HG03175 (cell line): ENCODE data around the gene SAMD11.
"Not testable (repeated sequence)": the region's sequence is repeated elsewhere in the genome, so short reads cannot be mapped to it uniquely, and the experiment has no call there.

Experiments used
- ATAC-seq: cut with Tn5 transposase; IDR thresholded peaks from one replicate; pipeline ENCODE4 v1.9.1; 2021; ENCODE audit warnings: mild to moderate bottlenecking, moderate library complexity; ENCODE audit not compliant: unreplicated experiment

The SAMD11 gene, protein sequence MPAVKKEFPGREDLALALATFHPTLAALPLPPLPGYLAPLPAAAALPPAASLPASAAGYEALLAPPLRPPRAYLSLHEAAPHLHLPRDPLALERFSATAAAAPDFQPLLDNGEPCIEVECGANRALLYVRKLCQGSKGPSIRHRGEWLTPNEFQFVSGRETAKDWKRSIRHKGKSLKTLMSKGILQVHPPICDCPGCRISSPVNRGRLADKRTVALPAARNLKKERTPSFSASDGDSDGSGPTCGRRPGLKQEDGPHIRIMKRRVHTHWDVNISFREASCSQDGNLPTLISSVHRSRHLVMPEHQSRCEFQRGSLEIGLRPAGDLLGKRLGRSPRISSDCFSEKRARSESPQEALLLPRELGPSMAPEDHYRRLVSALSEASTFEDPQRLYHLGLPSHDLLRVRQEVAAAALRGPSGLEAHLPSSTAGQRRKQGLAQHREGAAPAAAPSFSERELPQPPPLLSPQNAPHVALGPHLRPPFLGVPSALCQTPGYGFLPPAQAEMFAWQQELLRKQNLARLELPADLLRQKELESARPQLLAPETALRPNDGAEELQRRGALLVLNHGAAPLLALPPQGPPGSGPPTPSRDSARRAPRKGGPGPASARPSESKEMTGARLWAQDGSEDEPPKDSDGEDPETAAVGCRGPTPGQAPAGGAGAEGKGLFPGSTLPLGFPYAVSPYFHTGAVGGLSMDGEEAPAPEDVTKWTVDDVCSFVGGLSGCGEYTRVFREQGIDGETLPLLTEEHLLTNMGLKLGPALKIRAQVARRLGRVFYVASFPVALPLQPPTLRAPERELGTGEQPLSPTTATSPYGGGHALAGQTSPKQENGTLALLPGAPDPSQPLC

GRCh38 chr1:923131-923990 is at the start of gene SAMD11:
SAMD11 (plus strand) TSS chr1:923923; CDS start chr1:924432, 509 bp downstream.
- ATAC-seq = no peak

DNA sequence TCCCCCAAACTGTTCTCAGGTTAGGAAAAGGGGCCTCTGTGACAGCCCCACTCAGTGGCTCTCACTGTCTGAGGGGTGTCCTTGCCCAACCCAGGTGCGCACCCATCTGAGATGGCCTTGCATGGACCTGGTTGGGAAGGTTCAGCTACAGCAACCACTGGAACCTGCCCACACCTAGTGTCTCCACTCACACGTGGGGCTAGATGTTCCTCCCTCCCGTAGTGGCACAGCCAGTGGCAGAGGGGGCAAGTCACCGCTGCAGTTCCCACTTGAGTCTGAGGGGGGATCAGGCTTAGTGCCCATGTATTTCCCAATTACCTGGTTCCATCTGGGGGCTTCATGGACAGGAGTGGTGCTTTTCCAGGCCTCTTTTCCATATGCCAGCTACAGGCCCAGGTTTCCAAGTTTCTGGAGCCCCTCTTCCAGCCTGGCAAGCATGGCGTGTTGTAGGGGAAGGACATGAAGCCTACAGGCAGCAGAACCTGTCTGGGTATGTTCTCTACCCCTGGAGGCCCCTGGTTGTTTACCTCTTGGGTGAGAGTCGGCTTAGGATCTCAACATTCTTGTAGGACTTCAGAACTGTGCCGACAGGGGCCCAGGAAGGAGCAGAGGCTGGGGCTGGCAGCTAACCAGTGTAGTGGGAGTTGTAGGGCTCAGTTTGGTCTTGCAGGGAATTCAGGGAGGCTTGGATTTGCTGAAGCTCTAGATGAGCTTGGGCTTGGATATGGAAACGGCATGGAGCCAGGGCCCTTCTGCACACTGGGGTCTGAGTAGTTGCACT is 47.1 kb upstream of the SAMD11 start:
- not testable (repeated sequence) for ATAC-seq

DNA sequence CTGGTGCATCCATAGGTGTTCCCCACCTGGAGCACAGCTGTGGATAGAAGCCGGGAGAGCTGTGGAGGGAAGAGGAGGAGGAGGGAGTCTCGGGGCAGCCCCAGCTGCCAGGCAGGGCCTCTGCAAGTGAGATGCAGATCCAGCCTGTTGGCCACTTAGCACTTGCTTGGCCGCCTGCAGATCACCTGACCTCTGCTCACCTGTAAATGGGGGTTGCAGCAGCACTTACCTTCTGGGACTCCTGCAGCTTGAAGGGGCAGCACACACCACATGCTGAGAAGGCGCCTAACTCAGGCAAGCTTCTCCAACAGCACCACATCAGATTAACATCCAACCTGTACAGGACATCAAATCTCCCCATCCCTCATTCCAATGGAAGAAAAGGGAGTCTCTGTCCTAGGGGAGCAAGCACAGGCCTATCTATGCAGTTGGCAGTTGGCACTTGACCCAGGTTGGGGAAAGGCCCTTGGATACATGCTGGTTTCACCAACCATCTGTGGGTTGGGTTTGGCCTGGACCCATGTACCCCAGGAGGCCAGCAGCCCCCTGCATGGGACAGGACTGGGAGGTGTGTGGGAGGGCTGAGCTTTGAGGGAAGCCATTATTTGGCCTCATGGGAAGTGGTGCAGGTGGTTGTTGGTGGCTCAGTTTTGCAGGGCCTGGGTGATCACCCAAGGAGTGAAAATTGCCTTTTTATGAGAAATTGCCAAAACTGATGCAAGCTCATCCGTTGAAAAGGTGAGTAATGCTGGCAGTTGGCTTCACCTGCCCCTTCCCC is 46.3 kb upstream of the SAMD11 start:
- ATAC-seq = not testable (repeated sequence)

DNA sequence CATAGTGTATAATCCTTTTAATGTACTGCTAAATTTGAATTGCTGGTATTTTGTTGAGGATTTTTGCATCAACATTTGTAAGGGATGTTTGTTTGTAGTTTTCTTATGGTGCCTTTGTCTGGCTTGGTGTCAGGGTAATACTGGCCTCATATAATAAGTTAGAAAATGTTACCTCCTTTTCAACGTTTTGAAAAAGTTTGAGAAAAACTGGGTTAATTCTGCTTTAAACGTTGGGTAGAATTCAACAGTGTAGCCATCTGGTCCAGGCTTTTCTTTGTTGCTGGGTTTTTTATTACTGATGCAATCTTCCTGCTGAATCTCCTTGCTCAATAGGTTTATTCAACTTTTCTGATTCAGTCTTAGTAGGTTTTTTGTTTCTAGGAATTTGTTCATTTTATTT is 43.2 kb upstream of the SAMD11 start:
- ATAC-seq = not testable (repeated sequence)

DNA sequence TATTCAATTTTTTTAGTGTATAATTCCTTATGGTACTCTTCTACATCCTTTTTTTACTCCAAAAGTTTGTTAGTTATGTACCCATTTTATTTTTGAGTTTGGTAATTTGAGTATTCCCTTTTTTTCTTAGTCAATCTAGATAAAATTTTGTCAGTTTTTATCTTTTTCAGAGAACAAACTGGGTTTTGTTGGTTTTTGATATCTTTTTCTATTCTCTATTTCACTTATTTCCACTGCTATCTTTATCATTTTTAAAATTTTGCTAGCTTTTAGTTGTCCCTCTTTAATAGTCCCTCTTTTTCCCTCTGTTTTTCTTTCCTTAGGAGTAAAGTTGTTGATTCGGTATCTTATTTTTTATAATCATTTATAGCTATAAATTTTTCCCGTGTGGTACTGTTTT is 42.8 kb upstream of the SAMD11 start:
- ATAC-seq = not testable (repeated sequence)

GRCh38 chr1:886311-886710 is 37.4 kb upstream of the SAMD11 start:
- ATAC-seq = no peak

DNA sequence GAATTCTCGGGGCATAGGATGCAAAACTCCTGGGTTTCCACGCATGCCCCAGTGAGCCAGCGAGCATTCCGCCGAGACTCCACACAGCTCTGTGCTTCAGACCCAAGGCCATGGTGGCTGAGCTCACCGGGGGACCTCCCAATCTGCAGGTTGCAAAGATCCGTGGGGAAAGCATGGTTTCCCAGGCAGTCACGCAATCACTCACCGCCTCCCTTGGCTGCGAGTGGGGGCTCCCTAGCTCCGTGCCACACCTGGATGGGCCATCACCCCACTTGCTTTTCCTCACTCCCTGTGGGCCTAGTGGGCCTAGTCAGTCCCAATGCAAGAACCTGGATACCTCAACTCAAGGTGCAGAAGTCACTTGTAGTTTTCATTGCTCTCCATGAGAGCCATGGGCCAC is 37.0 kb upstream of the SAMD11 start:
- ATAC-seq = no peak

- no peak for ATAC-seq
Measured at GRCh38 chr1:888297-888696, 35.4 kb upstream of the SAMD11 start.

DNA sequence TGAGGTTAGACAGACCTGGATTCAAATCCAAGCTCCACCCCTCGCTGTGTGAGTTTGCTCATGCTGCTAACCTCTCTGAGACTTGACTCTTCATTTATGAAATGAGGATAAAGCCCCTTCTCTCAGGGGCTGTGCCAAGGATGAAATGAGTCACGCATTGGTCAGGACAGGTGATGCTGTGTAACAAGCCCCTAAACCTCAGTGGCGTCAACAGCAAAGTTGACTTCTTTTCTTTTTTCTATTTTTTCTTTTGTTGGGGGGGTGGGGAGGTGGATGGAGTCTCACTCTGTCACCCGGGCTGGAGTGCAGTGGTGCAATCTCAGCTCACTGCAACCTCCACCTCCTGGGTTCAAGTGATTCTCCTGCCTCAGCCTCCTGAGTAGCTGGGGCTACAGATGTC is 33.9 kb upstream of the SAMD11 start:
- ATAC-seq = not testable (repeated sequence)

GRCh38 chr1:890234-890633 is 33.5 kb upstream of the SAMD11 start:
- not testable (repeated sequence) for ATAC-seq

DNA sequence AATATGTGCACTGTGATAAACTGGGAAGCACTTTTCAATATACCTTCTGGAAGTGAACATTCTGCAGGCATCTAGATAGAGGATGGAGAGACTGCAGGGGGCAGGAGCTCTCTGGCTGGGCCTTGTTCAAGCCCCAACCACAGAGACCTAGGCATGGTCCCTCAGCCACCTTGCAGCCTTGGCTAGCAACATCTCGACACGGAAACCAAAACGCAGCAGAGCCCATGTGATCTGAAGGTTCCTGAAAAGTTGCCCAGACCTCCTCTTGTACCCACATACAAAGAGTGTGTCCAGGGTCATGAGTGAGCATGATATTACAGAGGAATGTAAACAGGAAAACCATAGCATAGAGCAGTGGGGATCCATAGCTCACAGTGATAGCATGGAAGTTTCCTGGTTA is 33.1 kb upstream of the SAMD11 start:
- no peak for ATAC-seq

DNA sequence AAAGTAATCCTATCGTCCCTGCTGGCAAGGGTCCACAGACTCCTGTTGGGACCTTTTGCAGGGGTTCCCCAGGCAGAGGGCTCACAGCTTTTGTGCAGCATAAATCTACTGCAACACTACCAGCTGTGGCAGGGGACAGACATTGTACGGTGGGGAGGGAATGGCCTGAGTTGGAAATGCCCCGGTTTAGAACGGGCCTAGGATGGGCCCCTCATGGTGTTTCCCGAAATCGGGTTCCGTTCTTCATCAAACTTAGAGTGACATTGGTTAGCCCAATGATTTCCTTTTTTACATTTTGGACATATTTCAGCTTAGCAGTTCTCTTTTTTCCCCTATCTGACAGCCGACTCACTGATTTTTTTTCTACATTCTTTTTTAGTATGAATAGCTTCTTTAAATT is 26.5 kb upstream of the SAMD11 start:
- ATAC-seq = no peak

DNA sequence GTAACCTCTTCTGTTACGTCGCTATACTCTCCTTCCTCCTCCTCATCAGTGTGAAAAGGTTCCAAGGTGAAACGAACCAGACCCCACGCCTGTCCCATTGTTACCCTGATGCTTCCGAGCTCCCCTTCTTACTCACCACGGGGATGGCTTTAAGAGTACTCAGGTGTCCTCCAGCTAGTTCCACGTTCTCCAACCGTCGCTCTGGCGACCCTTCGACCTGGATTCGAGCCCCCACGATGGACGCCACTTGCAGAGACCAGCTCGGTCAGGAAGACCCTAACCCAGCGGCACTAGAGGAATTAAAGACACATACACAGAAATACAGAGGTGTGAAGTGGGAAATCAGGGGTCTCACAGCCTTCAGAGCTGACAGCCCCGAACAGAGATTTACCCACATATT is 25.8 kb upstream of the SAMD11 start:
- ATAC-seq = not testable (repeated sequence)

DNA sequence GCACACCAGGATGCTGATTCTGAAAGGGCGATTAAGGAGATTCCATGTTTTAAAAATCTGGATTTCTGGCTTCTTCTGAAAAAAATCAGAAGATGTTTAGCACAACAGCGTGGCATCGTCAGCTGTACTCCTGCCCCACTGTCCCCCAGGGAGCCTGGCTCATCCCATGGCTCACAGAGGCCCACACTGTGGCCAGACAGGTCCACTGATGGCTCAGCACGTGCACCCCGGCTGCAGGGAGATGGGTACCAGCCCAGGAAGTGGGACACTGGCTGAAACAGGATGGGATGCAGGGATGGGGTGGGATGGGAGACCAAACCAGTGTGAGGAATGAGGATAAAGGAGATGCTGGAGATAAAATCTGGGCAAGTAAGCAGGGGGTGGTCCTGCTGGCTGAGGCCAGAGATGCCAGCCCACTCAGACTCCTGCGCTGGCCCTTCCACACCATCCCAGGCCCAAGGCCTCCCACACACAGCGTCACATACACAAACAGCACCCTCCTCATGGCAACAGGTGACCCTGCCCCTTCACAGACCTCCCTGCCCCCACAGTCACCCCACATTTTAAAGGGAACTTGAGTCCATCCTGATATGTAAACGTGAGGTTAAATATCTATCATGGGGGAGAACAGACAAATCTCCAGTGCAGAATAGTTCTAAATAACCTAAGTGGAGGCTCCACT is 23.9 kb upstream of the SAMD11 start:
- ATAC-seq = no peak

DNA sequence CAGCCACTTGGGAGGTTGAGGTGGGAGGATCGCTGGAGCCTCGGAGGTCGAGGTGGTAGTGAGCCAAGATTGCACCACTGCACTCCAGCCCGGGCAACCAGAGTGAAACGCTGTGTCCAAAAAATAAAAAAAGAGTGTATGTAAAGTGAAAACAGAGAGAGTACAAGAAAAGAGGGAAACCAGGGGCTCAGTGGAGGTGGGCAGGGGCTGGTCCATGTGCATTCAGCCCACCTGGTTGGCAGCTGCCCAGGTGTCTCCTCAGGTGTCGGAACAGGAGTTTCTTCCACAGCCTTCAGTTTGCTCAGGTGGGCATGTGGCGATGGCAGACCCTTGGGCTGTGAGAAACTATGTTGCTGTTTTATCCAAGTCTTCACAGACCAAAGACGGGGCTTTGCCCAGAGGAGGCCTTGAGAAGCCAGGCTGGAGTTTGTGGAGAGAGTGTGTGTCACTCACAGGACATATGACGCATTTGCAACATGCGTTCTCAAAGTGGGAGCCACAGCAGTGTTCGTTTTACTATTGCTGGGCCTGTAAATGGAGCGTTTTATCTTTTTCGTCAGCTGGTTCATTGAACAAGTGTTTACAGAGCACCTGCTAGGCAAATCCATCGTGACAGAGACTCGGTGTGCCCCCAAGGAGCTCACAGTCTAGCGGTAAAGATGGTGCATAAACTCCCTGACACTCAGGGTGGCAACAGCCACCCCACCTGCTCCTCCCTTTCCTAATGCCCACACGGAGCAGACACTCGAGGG is 22.4 kb upstream of the SAMD11 start:
- no peak for ATAC-seq

DNA sequence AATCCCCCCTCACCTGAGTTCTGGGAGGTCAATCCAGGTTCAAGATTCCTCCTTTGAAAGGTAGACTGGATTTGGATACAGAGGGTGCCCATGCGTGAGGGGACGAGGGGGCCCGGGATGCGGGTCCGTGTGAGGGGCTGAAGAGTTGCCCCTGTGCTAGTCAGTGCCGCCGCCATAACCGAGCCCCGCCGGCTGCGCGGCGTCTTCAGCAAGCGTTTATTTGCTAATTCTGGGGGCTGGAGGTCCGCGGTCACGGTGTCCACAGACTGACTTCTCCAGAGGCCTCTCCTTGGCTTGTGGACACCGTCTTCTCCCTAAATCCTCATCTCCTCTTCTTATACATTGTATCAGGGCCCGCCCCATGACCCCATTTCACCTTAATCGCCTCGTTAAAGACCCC is 20.9 kb upstream of the SAMD11 start:
- no peak for ATAC-seq

DNA sequence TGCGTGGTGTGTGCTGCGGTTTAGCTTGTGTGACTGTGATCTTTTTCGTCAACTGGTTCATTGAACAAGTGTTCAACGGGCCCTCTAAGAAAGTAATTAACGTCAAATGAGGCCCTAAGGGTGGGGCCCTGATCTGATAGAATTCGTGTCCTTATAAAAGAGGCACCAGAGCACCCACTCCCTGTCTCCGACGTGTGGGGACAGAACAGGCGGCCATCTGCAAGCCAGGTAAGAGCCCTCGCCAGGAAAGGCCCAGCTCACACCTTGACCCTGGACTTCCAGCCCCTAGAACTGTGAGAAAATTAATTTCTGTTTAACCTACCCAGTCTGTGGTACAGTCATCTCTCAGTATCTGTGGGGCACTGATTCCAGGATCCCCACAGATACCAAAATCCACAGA is 20.4 kb upstream of the SAMD11 start:
- ATAC-seq = no peak

DNA sequence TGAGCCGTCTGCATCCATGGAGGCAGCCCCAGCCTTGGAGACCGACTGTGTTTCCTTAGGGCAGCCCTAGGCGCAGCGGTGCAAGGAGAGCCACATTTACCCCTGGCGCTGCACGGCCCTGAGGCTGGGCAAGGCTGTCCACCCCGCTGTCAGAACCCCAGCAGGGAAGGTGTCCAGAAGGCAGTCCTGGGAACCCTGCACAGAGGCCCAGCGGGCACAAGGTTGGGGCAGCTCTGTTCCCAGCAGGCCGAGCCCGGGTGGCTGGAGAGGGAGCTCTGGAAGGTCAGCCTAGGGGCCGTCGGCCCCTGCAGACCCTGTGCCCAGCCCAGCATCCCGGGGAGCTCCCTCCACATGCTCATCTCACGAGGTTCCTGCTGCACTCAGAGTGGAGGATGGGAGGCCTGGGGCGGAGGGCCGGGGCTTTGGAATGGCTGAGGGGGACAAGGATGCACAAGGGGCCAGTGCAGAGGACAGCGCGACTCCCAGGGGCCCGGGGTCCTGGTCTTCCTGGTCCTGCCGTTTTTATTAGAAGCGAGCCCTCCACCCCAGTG is 19.9 kb upstream of the SAMD11 start:
- ATAC-seq = no peak
